HTERT RPE-1 (cell line): ENCODE measurements around the gene AKR1B1.

Source experiments
- in situ Hi-C: fragments of 300-500 bp; cut with MboI; formaldehyde crosslinking; loops from 4 replicates; pipeline ENCODE4 v1.14.3; 2020; ENCODE audit warnings: low sequenced_read_pairs

AKR1B1 gene

GRCh38 chr7:134420424-134421125, 38.3 kb downstream of the AKR1B1 start:
- in situ Hi-C loops = no loop called here

GRCh38 chr7:134419875-134420274, 39.0 kb downstream of the AKR1B1 start:
- in situ Hi-C loops = no loop called here

DNA sequence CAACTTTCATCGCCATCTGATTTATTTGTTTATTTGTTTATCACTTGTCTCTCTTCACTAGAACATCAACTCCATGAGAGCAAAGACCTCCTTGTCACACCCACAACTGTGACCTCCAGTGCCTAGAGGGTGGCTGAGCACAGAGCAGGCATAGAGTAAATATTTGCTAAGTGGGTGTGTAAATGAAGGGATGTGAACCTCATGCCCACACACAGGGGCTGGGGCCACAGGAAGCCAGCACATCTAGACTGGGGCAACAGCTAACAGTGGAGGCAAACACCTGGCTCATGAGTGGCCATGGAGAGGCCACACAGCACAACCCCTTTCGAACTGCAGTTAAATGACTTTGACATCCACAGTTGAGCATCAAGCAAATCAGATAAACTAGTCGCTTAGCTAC, 39.8 kb downstream of the AKR1B1 start:
- in situ Hi-C loops = no loop called here

GRCh38 chr7:134415700-134416099, 43.2 kb downstream of the AKR1B1 start:
- in situ Hi-C loops = no loop called here

- in situ Hi-C loops = no loop called here
Observed at GRCh38 chr7:134414109-134414508, 44.8 kb downstream of the AKR1B1 start.

DNA sequence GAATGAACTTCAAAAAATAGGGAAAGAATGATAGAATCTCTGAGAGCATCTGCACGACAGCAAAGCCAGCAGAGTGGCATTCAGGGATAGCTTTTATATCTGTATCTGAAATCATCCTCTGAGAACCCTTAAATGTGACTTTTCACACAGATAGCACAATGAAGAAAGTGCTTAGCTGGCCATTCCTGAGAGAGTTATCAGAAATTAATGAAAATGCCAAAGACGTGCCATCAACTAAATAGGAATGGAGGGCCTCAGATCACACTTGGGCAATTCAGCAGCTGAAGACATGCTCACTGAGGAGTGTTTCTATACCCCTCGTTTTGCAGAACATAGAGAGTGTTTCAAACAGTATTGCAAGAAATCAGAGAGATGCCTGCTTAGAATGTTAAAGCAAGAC, 51.6 kb downstream of the AKR1B1 start:
- in situ Hi-C loops = no loop called here

DNA sequence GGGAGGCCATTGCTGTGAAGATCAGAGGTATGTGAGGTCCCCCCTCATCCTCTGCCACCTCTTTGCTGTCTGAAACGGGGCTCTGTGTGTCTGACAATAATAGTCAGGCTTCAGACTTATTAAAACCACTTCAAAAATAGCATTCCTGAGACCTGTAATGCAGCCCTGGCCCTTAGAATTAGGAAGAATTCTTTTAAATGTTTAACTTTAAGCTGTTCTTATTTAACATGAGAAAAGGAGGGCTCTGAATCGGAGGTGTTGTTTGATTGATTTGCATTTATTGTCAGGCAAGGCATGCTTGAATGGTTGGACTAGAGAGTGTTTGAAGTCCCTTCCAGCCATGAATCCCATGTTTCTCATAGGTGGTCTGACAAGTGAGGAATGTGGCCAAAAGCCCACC, 52.5 kb downstream of the AKR1B1 start:
- in situ Hi-C loops = no loop called here

- in situ Hi-C loops = no loop called here
Observed at GRCh38 chr7:134405299-134405698, 53.6 kb downstream of the AKR1B1 start.

DNA sequence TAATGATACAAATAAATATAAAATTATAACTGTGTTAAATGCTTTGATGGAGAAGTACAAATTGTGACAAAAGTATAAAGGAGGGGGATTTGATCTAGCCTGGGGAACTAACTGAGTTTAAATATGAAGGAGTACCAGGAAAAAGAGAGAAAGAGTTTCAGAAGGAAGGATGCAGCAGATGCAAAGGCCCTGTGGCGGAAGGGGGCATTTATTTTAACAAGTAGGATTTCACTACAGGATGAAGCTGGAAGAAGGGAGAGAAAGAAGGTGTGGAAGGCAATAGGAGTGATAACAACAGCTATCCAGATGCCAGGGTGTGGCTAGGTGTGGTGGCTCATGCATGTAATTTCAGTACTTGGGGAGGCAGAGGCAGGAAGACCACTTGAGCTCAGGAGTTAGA, 55.8 kb downstream of the AKR1B1 start:
- in situ Hi-C loops = no loop called here

- in situ Hi-C loops = no loop called here
Observed at GRCh38 chr7:134400859-134401258, 58.0 kb downstream of the AKR1B1 start.

DNA sequence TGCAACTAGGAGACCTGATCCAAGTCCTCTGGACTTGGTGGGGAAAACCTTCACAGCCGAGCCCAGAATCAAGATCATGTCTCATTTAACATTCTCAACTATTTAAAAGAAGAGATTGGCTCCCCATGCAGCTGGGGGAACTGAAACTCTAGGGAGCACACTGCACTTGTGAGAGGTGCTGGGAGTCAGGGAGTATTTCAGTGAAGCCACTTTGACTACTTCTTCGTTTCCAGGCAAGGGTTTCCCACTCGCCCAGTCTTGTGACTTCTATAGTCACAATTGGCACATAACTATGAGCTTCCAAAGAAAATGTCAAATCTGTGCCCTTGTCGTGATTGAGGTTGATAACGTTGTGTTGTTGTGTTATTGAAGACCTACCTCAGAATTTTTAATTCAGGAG, 62.9 kb downstream of the AKR1B1 start:
- in situ Hi-C loops = no loop called here

GRCh38 chr7:134395604-134396003, 63.3 kb downstream of the AKR1B1 start:
- in situ Hi-C loops = no loop called here

GRCh38 chr7:134394056-134394455, 64.8 kb downstream of the AKR1B1 start:
- in situ Hi-C loops = no loop called here
